Measurements from ENCODE around the gene ATG9B.

The ATG9B gene

DNA sequence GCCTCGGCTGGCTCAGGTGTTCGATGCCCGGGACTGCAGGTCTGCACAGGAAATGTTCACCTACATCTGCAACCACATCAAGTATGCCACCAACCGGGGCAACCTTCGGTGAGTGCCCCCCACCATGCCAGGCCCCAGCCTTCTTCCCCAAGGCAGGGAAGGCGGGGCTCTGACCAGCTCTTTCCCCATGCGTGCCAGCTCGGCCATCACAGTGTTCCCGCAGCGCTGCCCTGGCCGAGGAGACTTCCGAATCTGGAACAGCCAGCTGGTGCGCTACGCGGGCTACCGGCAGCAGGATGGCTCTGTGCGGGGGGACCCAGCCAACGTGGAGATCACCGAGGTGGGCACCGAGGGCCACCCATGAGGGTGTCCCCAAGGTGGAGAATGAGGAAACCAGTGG lies 26.0 kb downstream of the ATG9B start:
- Mint-ChIP-seq H3K9me3 (no peaks in the 10 kb centered on the region), H3K27me3 (peaks cover 15% of the 10 kb centered on the region), H3K4me3 (no peak overlapping the region), H3K27ac (no peak overlapping the region), H3K4me1 (no peaks in the 10 kb centered on the region), H3K36me3 (peaks cover 2% of the 10 kb centered on the region)
- DNase-seq (ENCODE audit: low spot score in 2 of 2) (no peak), ATAC-seq (ENCODE audit: low read depth) (no peak)

DNA sequence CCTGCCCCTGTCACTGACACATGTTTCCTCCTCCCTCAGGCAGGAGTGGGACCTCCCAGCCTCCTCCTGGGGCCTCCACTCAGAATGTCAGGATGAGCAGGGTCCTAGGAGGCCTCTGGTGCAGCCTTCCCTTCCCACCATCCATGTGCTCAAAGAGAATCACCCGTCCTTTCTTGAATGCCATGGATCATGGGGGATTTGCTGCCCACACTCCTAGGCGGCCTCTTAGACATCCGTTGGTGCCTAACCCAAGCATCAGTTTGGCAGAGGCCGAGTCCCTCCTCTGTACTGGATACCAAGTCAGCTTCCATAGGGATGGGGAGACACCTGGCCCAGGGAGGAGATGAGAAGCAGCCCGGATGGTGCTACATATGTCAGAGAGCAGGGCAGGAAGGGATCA lies 26.5 kb downstream of the ATG9B start:
- ATAC-seq (ENCODE audit: low read depth) (no peak), DNase-seq (ENCODE audit: low spot score in 2 of 2) (no peak)
- H3K4me3 Mint-ChIP-seq = no peak overlapping the region
- peaks cover 2% of the 10 kb centered on the region for H3K36me3 Mint-ChIP-seq
- no peaks in the 10 kb centered on the region for H3K9me3 Mint-ChIP-seq
- no peaks in the 10 kb centered on the region for H3K4me1 Mint-ChIP-seq
- peaks cover 15% of the 10 kb centered on the region for H3K27me3 Mint-ChIP-seq
- H3K27ac Mint-ChIP-seq = no peak overlapping the region

DNA sequence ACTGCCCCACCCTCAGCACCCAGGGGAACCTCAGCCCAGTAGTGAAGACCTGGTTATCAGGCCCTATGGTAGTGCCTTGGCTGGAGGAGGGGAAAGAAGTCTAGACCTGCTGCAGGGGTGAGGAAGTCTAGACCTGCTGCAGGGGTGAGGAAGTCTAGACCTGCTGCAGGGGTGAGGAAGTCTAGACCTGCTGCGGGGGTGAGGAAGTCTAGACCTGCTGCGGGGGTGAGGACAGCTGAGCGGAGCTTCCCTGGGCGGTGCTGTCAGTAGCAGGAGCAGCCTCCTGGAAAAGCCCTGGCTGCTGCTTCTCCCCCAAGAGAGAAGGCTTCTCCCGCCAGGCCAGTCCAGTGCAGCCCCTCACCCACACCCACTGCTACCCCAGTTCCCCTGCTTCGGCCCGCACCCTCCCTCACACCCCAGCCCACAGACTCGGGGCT lies 27.2 kb downstream of the ATG9B start:
- Mint-ChIP-seq H3K9me3 (no peaks in the 10 kb centered on the region), H3K4me1 (no peaks in the 10 kb centered on the region), H3K4me3 (no peak overlapping the region), H3K27me3 (peaks cover 16% of the 10 kb centered on the region), H3K36me3 (peaks cover 2% of the 10 kb centered on the region), H3K27ac (no peak overlapping the region)
- ATAC-seq (ENCODE audit: low read depth) = no peak
- DNase-seq (ENCODE audit: low spot score in 2 of 2) = no peak

DNA sequence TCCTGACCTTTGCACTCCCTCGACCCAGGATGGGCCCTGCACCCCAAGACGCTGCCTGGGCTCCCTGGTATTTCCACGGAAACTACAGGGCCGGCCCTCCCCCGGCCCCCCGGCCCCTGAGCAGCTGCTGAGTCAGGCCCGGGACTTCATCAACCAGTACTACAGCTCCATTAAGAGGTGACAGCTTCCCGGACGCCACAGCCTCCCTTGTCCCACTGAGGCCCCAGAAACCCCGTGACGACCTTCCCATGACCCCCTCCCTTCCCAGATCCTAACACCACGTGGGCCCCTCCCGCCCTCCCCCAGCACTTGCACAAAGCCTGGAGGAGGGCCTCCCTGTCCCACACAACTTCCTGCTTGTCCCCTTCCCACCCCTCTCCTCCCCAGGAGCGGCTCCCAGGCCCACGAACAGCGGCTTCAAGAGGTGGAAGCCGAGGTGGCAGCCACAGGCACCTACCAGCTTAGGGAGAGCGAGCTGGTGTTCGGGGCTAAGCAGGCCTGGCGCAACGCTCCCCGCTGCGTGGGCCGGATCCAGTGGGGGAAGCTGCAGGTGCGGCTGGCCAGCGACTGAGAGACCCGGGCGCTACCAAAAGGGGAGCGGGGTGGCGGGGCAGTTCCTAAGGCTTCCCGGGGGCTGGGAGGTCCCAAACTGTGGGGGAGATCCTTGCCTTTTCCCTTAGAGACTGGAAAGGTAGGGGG lies 27.8 kb downstream of the ATG9B start:
- H3K27ac Mint-ChIP-seq = no peak overlapping the region
- H3K4me3 Mint-ChIP-seq = no peak overlapping the region
- H3K36me3 Mint-ChIP-seq = peaks cover 2% of the 10 kb centered on the region
- no peak for ATAC-seq (ENCODE audit: low read depth)
- H3K4me1 Mint-ChIP-seq = no peaks in the 10 kb centered on the region
- DNase-seq (ENCODE audit: low spot score in 2 of 2) = no peak
- H3K9me3 Mint-ChIP-seq = no peaks in the 10 kb centered on the region
- peaks cover 16% of the 10 kb centered on the region for H3K27me3 Mint-ChIP-seq

DNA sequence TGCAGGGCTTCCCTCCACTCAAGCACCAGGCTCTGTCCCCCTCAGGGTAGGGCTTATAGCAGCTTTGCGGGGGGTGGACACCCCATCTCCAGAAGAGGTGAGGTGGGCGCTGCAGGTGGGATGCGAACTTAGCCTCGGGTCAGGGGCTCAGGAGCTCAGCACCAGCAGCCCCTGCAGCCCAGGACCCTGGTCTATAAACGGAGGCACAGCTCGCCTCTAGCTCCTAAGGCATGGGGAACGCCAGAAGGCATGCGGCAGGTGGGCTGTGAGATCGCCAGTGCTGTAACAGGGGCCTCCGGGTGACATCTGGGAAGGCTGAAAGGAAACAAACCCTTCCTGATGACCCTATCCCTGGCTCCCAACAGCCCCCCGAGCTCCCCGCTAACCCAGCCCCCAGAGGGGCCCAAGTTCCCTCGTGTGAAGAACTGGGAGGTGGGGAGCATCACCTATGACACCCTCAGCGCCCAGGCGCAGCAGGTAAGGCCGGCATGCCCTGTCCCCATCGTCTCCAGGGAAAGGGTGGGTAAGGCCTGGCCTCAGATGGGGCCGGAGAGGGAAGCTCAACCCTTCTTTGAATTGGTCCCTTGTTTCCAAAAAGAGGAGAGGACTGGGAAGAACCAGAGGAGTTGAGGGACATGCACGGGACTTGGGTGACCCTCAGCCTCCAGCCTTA lies 29.3 kb downstream of the ATG9B start:
- Mint-ChIP-seq H3K36me3 (peaks cover 8% of the 10 kb centered on the region), H3K4me3 (no peak overlapping the region), H3K4me1 (no peaks in the 10 kb centered on the region), H3K27ac (no peak overlapping the region), H3K9me3 (peaks cover 8% of the 10 kb centered on the region), H3K27me3 (peaks cover 14% of the 10 kb centered on the region)
- DNase-seq (ENCODE audit: low spot score in 2 of 2) (no peak), ATAC-seq (ENCODE audit: low read depth) (no peak)

DNA sequence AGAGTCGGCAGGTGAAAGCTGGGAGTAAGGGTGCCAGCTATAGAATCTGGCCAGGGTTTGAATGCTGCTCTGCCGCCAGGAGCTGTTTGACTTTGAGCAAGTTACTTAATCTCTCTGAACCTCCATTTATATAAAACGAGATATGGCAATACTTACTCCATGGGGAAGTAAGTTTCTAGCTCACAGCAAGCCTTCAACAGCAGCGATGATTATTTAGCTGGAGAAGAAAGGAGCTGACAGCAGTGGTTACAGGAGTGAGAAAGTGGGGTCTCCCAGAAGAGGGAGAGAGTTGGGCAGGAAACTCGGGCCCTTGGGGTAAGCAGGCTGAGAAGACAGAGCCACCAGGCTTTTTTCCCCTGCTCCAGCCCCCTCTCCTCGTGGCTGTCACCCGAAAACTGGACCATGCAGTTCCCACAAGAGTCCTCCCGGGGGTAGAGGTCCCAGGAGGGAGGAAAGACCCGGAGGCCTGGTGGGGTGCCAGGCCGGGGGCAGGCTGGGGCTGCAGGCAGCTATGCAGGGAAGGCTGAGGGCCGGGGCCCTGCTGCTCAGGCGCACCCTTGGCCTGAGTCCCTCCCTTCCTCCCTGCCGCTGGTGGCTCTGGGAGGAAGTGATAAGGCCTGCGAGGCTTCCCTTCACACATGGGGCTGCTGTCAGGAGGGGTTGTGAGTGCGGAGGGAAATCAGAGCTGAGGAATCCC lies 30.0 kb downstream of the ATG9B start:
- ATAC-seq (ENCODE audit: low read depth) (peak; percentile 43), DNase-seq (ENCODE audit: low spot score in 2 of 2) (no peak)
- Mint-ChIP-seq H3K4me1 (no peaks in the 10 kb centered on the region), H3K27me3 (peaks cover 18% of the 10 kb centered on the region), H3K9me3 (peaks cover 8% of the 10 kb centered on the region), H3K4me3 (no peak overlapping the region), H3K27ac (no peak overlapping the region), H3K36me3 (peaks cover 8% of the 10 kb centered on the region)

DNA sequence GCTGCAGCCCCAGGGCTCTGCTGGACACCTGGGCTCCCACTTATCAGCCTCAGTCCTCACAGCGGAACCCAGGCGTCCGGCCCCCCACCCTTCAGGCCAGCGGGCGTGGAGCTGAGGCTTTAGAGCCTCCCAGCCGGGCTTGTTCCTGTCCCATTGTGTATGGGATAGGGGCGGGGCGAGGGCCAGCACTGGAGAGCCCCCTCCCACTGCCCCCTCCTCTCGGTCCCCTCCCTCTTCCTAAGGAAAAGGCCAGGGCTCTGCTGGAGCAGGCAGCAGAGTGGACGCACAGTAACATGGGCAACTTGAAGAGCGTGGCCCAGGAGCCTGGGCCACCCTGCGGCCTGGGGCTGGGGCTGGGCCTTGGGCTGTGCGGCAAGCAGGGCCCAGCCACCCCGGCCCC lies 30.8 kb downstream of the ATG9B start:
- Mint-ChIP-seq H3K4me1 (peaks cover under 1% of the 10 kb centered on the region), H3K27ac (no peak overlapping the region), H3K27me3 (peaks cover 16% of the 10 kb centered on the region), H3K9me3 (peaks cover 8% of the 10 kb centered on the region), H3K4me3 (no peak overlapping the region), H3K36me3 (peaks cover 6% of the 10 kb centered on the region)
- no peak for DNase-seq (ENCODE audit: low spot score in 2 of 2)
- ATAC-seq (ENCODE audit: low read depth) = no peak

DNA sequence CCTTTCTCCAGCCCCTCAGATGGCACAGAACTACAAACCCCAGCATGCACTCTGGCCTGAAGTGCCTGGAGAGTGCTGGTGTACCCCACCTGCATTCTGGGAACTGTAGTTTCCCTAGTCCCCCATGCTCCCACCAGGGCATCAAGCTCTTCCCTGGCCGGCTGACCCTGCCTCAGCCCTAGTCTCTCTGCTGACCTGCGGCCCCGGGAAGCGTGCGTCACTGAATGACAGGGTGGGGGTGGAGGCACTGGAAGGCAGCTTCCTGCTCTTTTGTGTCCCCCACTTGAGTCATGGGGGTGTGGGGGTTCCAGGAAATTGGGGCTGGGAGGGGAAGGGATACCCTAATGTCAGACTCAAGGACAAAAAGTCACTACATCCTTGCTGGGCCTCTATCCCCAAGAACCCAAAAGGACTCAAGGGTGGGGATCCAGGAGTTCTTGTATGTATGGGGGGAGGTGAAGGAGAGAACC lies 31.4 kb downstream of the ATG9B start:
- DNase-seq (ENCODE audit: low spot score in 2 of 2) = no peak
- peak overlapping the region; percentile 5 for H3K27ac Mint-ChIP-seq
- no peak overlapping the region for H3K4me3 Mint-ChIP-seq

DNA sequence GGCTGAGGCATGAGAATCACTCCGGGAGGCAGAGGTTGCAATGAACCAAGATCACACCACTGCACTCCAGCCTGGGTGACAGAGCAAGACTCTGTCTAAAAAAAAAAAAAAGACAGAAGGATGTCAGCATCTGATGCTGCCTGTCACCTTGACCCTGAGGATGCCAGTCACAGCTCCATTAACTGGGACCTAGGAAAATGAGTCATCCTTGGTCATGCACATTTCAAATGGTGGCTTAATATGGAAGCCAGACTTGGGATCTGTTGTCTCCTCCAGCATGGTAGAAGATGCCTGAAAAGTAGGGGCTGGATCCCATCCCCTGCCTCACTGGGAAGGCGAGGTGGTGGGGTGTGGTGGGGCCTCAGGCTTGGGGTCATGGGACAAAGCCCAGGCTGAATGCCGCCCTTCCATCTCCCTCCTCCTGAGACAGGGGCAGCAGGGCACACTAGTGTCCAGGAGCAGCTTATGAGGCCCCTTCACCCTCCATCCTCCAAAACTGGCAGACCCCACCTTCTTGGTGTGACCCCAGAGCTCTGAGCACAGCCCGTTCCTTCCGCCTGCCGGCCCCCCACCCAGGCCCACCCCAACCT lies 32.1 kb downstream of the ATG9B start:
- no peak overlapping the region for H3K4me3 Mint-ChIP-seq

More for the DNA sequence above, 31.4 kb downstream of the ATG9B start:
- peaks cover 17% of the 10 kb centered on the region for H3K27me3 Mint-ChIP-seq
- H3K36me3 Mint-ChIP-seq = peaks cover 6% of the 10 kb centered on the region
- peaks cover 7% of the 10 kb centered on the region for H3K4me1 Mint-ChIP-seq
- peaks cover 8% of the 10 kb centered on the region for H3K9me3 Mint-ChIP-seq
- peak; percentile 50 for ATAC-seq (ENCODE audit: low read depth)

DNA sequence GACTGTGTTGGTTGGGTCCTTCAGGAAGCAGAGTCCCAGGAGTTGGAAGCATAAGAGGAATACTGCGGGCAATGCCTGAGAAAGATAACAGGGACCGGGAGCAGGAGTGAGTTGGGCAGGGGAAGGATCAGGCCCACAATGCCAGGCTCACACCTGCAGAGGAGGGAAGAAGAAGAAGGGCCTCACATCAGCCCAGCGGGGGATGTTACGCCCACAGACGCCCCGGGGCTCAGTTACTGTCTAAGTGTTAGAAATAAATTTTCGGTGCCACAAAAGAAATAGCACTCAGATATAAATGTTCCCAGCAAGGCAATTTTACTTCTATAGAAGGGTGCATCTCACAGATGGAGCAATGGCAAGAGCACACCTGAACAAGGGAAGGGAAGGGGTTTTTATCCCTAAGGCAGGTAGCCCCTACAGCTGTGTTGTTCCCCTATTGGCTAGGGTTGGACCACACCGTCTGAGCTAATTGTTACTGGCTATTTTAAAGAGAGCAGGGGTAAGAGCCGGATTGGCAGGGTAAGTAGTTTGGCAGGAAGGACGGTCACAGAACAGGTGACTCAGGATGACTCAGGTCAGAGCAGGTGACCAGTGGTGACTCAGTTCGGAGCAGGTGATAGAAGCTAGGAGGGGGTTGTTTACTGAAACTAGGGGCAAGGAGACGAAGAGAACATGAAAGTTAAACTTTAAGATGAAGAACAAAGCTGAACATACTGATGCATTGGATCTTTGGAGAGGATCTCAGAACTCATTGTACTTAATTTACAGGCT lies 33.7 kb downstream of the ATG9B start, which contains the start of gene NOS3:
NOS3 (plus strand) TSS at position 602 of the 771 bp plus-strand sequence. CDS start 2,787 bp downstream, outside the sequence.
- no peak for ATAC-seq (ENCODE audit: low read depth)
- H3K4me3 Mint-ChIP-seq = no peak within 1 kb of the TSS
- H3K36me3 Mint-ChIP-seq = peaks cover 6% of the 10 kb centered on the region

More for the DNA sequence above, 32.1 kb downstream of the ATG9B start:
- H3K27ac Mint-ChIP-seq = peak overlapping the region; percentile 5
- peaks cover 6% of the 10 kb centered on the region for H3K36me3 Mint-ChIP-seq
- no peak for DNase-seq (ENCODE audit: low spot score in 2 of 2)
- no peak for ATAC-seq (ENCODE audit: low read depth)
- H3K9me3 Mint-ChIP-seq = peaks cover 8% of the 10 kb centered on the region
- H3K4me1 Mint-ChIP-seq = peaks cover 7% of the 10 kb centered on the region
- peaks cover 11% of the 10 kb centered on the region for H3K27me3 Mint-ChIP-seq

DNA sequence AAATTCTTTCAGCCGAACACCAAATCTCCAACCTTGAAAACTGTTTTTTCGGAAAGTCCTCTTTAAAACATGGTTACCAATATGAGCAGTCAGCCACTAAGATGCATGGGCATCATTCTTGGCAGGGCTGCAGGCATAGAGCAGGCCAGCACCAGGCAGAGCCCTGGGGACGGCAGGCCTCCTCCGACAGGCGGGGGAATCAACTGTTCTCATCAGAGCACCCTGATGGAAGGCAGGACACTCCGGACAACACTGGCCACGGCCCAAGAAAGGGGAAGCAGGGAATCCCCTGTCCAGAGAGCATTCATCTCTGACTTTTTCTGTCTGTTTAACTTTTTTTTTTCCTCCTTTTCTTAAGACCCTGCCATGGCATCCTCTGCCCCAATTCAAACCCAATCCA lies 34.8 kb downstream of the ATG9B start:
- no peak overlapping the region for H3K4me3 Mint-ChIP-seq
- H3K36me3 Mint-ChIP-seq = peaks cover 6% of the 10 kb centered on the region
- ATAC-seq (ENCODE audit: low read depth) (no peak), DNase-seq (ENCODE audit: low spot score in 2 of 2) (no peak)
- H3K4me1 Mint-ChIP-seq = peaks cover 10% of the 10 kb centered on the region
- peaks cover 13% of the 10 kb centered on the region for H3K27me3 Mint-ChIP-seq
- H3K27ac Mint-ChIP-seq = no peak overlapping the region
- H3K9me3 Mint-ChIP-seq = peaks cover 8% of the 10 kb centered on the region

More for the DNA sequence above, 33.7 kb downstream of the ATG9B start, which contains the start of gene NOS3:
- H3K4me1 Mint-ChIP-seq = peaks cover 10% of the 10 kb centered on the region
- no peak within 1 kb of the TSS for H3K27ac Mint-ChIP-seq
- peaks cover 8% of the 10 kb centered on the region for H3K9me3 Mint-ChIP-seq
- no peak for DNase-seq (ENCODE audit: low spot score in 2 of 2)
- H3K27me3 Mint-ChIP-seq = peaks cover 13% of the 10 kb centered on the region

DNA sequence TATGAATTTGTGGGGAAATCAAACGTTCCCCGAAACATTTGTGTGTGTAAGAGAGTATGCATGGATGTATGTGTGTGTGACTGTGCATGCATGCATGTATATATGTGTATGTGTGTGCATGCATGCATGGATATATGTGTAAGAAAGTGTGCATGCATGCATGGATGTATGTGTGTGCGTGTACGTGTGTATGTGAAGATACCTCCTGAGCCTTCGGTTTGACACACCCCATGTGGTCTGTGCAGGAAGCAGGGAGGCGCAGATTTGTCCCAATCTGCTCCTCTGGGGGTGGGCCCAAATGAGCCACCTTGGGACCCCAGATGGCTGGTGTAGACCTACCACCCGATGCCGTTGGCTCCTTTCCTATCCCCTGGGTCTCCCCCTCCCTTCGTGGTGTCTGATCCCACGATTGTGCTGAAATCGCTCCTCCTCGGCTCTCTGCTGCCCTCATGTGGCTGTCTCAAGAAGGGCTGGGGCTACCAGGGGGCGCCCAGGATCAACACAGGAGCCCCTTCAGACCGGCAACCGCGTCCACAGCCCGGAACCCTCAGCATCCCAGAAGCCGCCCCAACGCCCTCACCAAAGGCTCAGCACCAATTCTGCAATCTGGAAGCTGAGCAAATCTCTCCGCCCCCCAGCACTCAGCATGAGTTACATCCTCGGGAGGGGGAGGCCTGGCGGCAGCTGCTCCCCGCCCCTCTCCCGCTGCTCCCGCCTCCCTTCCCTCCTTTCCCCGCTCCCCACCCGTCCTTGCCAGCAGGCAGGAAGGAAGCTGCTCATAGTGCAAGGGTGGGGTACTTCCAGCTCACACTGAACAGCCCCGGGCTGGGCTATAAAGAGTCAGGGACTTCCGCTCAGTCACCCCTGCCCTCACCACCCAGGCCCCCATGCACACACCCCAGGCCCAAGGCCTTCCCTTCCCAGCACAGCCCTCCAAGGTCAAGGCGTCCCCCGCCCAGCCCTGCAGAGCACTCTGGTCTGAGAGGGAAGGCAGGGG lies 35.8 kb downstream of the ATG9B start:
- H3K4me3 Mint-ChIP-seq = no peak overlapping the region
- peaks cover 10% of the 10 kb centered on the region for H3K4me1 Mint-ChIP-seq
- H3K9me3 Mint-ChIP-seq = peaks cover 8% of the 10 kb centered on the region
- H3K27ac Mint-ChIP-seq = no peak overlapping the region
- H3K36me3 Mint-ChIP-seq = peaks cover 6% of the 10 kb centered on the region
- H3K27me3 Mint-ChIP-seq = peaks cover 13% of the 10 kb centered on the region
- ATAC-seq (ENCODE audit: low read depth) = peak; percentile 72
- DNase-seq (ENCODE audit: low spot score in 2 of 2) = peak; percentile 68 to 73
